NCI-H1436 (cell line): ENCODE measurements around the gene CSTF2T.
"Not testable (repeated sequence)": the region's sequence is repeated elsewhere in the genome, so short reads cannot be mapped to it uniquely, and the experiment has no call there.

Experiments
- DNase-seq: peaks from one replicate; lab custom pipeline; 2025; lab: John Stamatoyannopoulos, UW

Gene CSTF2T

DNA sequence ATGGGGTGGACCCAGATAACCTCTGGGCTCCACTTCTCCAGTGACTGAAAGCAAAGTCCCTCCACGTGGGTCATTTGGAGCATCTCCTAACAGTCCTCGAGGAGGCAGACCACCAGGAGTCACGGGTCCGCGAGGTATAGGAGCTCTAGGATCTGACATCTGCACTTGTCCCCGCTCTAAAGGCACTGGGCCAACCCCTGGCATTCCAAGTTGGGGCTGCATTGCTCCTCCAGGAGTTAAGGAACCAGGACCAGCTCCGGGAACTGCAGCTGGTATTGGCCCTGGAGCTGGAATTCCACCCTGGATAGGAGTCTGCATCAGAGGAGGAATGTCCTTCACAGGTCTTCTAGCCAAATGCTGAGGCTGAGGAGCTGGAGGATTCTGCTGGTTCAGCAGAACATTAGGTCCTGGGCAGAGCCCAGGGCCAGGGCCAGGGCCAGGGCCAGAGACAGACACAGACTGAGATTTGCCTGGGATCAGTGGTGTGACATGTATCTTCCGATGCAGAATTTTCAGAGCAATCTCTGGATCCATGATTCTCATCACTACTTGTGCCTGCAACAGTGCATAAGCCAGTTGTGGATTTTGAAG is 827 bp downstream of the CSTF2T start:
- no peak for DNase-seq

DNA sequence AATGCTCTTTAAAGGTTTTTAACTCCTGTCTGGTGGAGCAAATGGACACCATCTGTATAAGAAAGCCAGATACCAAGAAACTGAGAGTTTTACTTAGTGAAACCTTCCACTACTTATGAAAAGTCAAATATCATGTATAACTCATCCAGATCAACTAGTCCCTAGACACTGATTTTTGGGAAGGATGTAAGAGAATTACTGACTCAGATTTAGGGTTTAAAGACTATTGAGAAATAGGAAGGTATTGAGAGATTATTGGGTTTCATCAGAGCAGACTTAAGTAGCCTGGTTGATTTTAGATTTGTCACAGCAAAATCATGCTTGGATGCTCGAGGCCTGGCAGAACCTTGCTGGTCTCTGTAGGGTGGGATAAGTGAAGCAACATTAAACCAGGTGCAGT is 3.1 kb downstream of the CSTF2T start:
- no peak for DNase-seq

DNA sequence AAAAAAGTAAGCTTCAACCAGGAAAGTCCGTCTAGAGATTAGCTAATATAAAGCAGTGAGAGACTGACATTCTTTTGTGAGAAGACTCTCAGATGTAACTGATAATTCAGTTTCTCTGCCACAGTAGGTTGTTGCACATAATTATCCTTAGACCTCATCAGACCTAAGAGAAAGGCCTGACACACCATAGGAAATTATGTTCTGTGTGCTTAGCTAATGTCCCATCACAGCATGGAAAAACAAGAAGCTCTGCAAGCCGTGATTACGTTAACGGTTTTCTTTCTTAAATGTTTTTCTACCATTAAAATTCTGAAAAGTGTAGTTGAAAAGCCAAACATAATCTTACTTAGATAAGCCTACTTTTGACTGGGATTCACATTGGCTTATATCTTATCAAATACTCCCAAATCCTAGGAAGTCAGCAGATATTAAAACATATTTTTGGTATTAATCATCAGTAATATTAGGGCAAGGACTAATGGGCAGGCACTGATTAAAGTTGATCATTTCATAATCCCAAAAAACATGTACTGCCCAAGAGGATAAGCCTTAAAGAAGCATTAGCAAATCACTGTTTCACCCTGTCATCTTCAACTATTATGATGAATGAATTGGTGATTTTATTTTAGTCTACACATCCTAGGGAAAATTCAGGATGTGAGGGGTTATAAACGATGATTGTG is 5.2 kb downstream of the CSTF2T start:
- DNase-seq, result no peak

DNA sequence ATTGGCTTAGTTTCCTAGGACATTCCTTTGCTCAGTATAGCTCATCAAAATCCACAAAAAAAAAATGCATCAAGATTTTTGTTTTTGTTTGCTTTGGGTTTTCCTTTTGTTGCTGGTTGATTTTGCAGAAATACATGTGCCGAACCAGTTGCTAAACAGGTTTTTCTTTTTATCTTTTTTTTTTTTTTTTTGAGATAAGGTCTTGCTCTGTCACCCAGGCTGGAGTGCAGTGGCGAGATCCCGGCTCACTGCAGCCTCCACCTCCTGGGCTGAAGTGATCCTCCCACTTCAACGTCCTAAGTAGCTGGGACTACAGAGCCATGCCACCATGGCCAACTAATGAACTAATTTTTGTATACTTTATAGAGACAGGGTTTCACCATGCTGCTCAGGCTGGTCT is 8.3 kb downstream of the CSTF2T start:
- DNase-seq, result no peak

DNA sequence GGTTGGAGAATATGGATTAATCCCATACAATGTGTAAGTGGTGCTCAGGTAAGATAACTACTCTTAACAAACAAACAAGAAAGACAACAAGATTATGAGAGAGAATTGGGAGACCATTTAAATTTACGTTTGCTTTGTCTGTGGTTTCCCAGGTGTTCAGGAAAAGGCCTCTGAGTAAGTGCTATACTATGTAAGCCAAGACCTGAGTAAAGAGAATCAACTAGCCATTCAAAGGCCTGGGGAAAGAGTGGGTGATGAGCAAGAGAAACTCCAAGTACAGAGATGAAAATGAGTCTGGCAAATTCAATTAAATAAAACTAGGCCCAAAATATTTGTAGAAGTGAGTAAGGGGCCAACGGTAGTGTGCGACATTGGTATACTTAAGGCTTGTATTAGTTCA is 9.9 kb downstream of the CSTF2T start:
- DNase-seq, result no peak

DNA sequence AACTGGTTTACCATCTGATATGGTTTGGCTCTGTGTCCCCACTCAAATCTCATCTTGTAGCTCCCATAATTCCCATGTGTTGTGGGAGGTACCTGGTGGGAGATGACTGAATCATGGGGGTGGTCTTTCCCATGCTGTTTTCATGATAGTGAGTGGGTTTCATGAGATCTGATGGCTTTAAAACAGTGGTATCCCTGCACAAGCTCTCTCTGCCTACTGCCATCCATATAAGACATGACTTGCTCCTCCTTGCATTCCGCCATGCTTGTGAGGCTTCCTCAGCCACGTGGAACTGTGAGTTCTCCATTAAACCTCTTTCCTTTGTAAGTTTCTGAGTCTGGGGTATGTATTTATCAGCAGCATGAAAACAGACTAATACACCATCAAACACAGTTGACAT is 10.6 kb downstream of the CSTF2T start:
- not testable (repeated sequence) for DNase-seq

DNA sequence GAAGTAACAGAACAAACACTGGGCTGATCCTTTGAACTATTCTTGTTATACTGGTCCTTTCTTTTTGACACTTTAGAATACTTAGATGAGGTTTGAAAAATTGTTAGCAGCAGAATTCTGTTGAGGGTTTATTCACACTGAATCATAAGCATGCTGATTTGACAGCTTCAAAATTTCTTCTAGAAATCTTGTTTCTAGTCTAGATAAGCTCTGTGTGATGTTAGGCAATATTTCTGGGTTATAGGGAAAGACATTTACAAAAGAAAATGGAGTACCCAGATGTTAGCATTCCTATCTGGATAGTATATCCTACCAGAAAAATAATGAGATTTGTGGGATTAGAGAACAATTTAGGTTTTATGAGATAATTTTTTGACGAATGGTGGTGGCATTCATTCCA is 12.1 kb downstream of the CSTF2T start:
- DNase-seq, result no peak

DNA sequence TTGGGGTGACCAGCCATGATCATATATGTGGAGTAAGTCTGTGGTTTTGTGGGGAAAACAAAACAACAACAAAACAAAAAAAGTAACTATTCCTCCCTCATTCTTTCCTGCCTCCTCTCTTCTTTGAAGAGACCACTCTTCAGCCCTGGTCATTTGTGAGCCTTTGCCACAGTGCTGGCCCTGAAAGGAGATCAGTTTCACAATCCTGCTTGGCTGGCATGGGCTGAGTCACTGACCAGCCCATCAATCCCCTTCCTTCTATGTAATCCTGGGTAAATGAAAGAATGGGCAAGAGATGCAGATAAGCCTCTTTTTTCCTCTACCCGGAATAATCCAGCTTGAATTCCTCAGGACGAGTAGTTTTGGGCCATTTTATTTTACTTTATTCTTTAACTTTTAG is 13.6 kb downstream of the CSTF2T start:
- DNase-seq, result no peak

DNA sequence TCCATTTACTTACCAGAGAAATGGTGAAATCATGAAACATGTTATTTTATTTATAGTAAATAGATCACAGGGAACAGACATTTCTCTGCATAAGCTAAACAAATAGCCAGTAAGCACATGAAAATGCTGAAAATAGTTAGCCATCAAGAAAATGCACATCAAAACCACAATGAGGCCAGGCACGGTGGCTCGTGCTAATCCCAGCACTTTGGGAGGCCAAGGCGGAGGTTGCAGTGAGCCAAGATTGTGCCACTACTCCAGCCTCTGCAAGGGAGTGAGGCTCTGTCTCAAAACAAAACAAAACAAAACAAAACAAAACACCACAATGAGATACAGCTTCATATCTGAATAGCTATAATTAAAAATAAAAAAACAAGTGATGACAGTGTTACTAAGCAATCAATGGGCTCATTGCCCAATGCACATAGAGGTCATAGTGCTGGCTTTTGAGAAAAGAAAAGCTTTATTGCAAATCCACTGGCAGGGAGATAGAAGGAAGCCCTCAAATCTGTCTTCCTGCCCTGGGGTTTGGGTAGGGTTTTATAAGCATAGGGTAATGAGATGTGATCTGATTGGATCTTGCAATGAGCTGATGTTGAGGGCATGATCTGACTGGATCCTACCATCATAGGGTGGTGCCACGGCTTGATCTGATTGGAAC is 16.2 kb downstream of the CSTF2T start:
- no peak for DNase-seq

DNA sequence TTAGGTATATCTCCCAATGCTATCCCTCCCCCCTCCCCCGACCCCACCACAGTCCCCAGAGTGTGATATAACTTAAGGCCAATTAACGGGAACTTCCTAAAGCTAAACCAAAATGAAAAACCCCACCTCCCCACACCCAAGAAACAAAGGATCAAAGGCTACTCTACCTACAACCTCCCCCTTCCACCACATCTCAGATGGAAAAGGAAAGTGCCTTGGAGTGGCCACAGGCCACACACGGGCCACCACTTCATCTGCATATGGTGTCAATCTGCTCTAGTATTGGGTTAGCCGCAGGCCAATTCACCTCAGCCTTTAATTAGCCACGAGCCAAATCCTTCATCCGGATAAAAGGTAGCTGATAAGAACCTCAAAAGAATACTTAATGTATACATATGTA is 19.6 kb downstream of the CSTF2T start:
- DNase-seq, result no peak

DNA sequence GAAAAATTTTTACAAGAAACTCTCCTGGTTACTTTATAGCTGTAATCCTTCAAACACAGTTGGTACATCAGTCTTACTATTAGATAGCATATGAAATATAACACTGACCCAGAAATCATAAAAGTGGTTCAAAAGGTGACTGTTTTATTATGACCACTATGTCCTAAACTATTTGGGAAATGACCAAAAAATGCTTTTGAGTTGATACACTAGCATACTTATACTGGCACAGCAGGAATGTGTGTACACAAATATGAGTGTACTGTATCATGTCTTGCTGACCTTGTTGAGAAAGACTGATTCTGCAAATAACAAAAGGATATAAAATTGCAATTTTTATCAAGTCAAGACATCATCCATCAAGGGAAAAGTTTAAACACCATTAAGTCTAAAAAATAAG is 24.3 kb downstream of the CSTF2T start:
- DNase-seq, result no peak

DNA sequence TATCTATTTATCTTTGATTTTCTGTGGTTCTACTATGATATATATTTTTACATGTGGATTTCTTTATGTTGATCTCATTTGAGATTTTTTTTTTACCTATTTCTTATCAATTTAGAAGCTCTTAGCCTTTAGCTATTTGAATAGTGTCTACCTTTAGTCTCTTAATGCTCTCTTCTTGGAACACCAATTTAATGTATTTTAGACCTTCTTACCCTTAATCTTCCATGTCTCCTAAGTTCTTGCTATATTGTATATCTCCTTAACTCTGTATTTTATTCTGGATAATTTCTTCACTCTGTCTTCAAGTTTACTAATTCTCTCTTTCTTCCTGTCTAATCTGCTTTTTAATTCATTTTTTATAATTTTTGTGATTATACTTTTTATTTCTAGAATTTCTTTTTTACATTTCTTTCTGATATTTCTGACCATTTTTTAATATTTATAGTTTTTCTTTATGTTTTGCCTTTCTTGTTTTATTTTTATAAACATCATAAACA is 27.3 kb downstream of the CSTF2T start:
- DNase-seq, result no peak

DNA sequence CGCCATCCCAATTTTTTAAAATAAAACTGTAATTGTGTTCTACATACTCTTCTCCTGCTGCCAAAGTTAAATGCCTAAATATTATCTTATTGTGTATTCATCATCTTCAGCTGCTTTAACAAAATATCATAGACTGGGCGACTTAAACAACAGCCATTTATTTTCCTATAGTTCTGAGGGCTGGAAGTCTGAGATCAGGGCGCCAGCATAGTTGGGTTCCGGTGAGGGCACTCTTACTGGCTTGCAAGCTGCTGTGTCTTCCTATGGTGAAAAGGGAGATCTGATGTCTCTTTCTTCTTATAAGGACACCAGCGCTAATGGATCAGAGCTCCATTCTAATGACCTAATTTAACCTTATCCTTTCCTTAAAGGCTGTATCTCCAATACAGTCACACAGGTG is 30.4 kb downstream of the CSTF2T start:
- DNase-seq, result no peak

DNA sequence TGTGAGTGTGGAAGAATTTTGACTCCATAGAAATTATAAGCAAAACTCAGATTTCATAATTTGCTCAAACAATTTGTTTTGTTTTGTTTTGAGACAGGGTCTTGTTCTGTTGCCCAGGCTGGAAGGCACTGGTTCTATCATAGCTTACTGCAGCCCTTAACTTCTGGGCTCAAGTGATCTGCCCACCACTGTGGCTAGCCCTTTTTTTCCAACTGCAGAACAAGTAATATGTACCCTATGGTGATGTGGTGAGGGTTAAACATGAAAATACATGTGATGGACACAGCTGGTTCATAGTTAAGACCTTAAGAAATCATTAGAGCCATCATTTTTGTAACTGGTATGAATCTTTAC is 31.1 kb downstream of the CSTF2T start:
- DNase-seq, result no peak

DNA sequence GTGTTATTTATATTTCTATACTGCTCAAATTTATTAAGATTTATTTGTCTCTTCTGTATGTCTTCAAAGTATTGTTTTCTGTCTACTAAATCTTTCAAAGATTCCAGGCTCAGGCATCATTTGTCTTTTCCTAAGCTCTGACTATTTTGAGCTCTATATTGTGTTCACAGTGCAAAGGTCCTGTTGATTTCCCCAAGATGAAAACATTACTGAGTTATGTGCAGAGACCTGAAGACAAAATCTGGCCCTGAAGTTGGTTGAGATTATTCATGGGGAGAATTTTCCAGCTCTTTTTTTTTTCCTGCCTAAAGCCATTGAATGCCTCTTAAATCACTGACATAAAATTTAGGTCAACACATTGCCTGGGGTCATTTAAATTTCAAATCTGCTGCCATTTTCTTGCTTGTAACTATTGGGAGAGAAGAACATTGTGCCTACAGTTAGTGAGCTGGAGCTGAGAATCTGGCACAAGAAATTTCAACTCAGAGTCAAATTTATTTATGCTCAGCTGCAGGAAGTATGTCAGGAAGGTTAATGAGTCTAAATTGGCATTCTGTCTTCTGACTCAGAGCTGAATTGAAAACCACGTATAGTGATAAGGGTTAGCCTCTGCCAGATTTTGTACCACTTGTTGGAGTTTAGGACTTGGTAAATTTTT is 31.6 kb downstream of the CSTF2T start:
- no peak for DNase-seq

DNA sequence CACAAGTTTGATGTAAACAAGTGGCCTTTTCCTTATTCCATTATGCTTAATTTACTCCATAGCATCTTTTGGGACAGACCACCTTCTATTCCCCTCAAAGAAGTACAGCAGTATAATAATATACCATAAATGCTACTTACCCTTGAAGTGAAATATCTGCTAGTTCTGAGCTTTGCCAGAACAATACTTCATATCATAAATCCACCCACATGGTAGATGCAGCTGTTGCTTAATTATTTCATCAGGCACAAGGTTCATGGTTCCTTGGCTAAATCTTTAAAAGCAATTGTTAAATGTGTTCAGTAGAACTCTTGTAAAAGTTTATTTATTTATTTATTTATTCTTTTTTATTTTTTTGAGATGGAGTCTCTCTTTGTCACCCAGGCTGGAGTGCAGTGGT is 32.9 kb downstream of the CSTF2T start:
- DNase-seq, result no peak

DNA sequence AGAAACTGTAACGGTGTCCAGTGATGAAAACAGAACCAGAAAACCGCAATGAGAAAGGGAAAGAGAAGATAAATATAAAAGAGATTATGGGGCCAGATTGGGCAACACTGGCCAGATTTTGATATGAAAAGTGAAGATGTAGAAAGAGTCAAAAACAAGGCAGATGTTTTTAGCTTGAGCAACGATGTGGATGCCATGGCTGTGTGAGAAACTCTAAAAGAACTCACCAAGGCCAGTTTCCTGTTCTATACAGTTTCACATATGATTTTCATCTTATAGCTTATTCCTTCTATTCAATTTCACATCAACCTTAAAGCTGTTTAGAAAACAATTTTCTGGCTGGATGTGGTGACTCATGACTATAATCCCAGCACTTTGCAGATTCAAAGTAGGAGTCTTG is 36.3 kb downstream of the CSTF2T start:
- no peak for DNase-seq

DNA sequence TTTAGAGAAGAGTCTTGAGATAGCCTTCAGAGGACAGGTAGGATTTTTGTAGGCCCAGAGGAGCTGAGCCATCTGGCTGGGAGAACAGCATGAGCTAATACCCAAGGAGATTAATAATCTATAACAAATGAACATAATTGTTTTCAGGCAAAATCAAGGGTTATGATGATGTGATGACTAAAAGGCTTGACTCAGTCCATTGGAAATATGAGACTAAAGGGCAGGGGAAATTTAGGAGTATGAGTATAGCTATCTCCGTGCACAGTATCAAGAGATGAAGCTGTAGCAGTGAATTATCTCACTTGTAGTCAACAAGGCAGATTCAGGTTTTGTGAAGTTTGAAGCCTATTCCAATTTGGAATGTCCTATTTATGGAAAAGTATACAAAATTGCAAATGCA is 40.1 kb downstream of the CSTF2T start:
- no peak for DNase-seq

DNA sequence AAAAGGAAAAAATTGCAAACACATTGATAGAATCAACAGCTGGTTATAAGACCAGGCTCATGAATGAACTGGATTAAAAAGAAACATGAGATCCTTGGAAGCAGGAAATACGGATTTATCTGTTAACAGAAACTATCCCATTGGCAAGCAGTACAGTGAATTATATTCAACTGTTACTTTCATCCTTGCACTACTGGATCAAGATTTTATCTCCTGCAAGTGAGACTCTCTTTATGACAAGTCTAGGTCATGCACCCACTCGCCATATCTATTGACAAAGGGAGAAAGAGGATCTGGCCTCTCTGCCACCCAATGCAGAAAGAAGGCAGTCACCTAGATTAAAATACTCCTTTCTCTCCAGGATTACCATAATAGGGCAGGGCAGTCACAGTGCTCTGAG is 41.4 kb downstream of the CSTF2T start:
- DNase-seq, result no peak

DNA sequence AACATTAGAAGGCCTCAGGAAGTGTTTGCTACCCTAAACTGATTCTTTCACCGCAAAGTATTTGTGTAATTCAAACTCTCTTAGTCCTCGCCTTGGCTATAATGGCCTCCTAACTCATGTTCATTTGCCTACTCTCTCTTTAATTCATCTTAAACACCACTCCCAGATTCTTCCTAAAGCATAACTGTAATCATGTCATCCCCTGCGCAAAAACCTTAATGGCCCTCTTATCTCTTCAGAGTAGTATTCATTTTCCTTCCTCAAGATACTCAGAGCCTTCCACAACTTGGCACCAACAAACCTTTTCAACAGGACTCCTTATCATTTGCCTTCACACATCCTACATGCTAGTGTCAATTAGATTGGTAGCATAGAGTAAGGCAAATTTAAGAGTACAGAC is 42.9 kb downstream of the CSTF2T start:
- DNase-seq, result no peak

DNA sequence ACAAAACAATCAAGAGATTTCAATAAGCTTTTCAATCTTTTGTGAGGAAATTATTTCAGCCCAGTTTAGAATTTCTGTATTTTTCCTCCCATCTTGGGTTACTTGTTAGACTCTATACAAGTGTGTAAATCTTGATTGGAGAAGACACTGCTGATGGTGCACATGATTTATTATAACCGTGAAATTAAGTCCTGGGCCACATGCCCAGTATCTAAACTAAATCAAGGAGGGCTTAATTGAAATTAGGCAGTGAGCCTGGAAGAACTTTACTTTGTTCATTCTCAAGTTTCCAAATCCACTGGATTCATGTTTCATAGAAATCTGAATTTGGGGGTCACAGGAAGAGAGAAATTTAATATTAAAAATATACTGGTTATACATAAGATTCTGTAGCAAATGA is 44.5 kb downstream of the CSTF2T start:
- no peak for DNase-seq

DNA sequence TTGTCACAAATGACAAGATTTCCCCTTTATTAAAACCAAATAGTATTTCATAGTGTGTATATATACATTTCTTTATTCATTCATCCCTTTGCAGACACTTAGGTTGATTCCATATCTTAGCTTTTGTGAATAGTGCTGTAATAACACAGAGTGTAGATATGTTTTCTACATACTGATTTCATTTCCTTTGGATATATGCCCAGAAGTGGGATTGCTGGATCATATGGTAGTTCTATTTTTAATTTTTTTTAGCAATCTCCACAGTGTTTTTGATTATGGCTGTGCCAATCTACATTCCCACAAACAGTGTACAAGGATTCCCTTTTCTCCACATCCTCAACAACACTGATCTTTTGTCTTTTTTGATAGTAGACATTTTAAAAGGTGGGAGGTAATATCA is 46.4 kb downstream of the CSTF2T start:
- DNase-seq, result no peak

DNA sequence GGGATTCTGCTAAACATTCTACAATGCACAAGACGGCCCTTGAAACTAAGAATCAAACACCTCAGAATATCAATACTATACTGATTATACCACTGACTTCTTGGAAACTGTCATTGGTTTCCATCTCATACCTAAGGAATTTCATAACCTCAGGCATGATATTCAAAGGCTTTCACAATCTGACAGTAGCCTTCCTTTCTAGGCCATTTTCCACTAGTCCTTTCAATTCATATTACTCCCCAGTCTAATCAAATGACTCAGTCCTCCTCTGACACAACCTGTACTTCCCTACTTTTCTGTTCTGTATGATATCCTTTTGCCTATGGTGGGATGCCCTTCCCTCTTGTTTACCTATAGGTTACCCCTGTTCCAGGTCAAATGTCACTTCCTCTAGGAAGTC is 48.3 kb downstream of the CSTF2T start:
- no peak for DNase-seq
